Right lung (tissue), 5 donors: ENCODE measurements around the gene USP36. TPM values are rescaled to one million over a fixed set of nuclear protein-coding genes. Genes with fewer than 3 reads are reported as not detected.
"Not testable (repeated sequence)": the region's sequence is repeated elsewhere in the genome, so short reads cannot be mapped to it uniquely, and the experiment has no call there.

Source experiments
- DNase-seq, 2 donors: peaks; one replicate each; pipeline ENCODE4 v3.0.0-alpha.2; 2013
- polyA plus RNA-seq, 5 donors: library from polyadenylated mRNA; unstranded; fragments of 120-200 nt; gene quantifications; one replicate each; pipeline versions ENCODE4 v1.2.1 to v1.2.3, GENCODE V29; 2013; ENCODE audit warnings: inconsistent platforms in 1 of 5, low replicate concordance in 1 of 5; ENCODE audit not compliant: insufficient read length in 5 of 5, insufficient read depth in 1 of 5

Gene USP36
- polyA plus RNA-seq, 5 donors, result 32.6 to 55.3 (median 43.6) TPM

- DNase-seq, result no peak
These were observed 68.7 kb downstream of the USP36 start for GRCh38 chr17:78771758-78772382.

DNA sequence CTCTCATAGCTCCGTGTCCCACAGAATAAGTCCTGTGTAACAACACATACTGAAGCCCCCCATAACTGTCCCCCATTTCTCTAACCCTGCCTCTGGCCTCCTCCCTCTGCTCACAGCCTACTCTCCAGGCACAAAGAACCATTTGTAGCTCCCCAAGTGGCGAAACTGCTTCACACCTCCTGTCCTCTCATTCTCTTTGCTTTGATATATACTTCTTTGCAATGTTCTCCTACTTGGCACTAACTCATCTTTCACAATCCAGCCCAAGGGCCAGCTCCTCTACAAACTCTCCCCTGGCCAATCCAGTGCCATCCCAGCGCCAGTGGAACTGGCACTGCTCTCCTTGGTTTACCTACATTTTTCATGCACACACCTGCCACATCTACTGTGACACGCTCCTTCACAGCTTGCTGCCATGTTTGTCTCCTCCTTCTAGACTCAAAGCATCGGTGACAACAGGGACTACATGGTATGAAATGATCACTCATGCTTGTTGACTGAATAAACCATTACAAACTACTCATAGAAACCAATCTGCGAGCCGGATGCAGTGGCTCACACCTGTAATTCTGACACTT lies 71.3 kb downstream of the USP36 start:
- DNase-seq, result no peak

DNA sequence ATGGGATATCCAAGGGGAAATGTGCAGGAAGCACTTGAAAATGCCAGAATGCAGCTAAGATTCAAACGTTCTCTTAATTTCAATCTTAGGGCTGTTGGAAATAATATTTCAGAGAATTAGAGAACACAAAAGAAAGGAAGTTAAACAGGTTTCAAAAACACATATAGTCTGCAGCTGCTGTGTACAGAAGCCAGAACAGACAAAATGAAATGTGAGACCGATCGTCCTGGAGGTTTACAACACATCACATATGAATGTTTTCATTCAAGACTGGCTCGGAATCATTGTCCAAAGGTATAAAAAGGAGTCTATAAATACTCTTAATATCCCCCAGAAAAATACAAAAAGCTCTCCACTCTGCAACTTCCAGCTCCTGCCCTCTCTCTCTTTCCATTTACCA lies 72.8 kb downstream of the USP36 start:
- no peak for DNase-seq

DNA sequence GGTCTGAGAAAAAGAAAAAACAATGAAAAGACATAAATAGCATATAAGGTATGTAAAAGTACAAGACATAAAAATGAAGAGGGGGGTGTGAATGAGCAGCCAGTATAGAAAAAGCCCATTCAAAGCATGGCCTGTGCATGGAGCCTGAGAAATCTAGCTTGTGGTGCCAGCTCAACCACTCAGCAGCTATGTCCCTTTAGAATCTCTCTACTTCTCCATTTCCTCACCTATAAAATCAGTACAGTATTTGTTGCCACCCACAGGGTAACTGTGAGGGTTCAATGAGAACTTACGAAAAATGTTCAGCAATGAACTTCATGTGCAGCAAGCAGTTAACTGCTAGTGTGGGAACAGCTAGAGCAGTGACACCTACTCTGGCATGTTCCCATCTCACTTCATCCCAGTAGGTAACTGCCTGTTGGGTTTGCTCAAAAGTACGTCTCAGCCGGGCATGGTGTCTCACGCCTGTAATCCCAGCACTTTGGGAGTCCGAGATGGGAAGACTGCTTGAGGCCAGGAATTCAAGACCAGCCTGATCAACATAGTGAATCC lies 73.8 kb downstream of the USP36 start:
- no peak for DNase-seq

GRCh38 chr17:78766225-78766624 lies 74.4 kb downstream of the USP36 start:
- DNase-seq, result no peak

- DNase-seq, result no peak
These were observed 74.8 kb downstream of the USP36 start for GRCh38 chr17:78765821-78766220.

GRCh38 chr17:78764871-78765270 lies 75.7 kb downstream of the USP36 start:
- DNase-seq, result no peak

- DNase-seq, result no peak
These were observed 77.1 kb downstream of the USP36 start for GRCh38 chr17:78763561-78763960.

- DNase-seq, result no peak
These were observed 78.7 kb downstream of the USP36 start for GRCh38 chr17:78761789-78762406.

DNA sequence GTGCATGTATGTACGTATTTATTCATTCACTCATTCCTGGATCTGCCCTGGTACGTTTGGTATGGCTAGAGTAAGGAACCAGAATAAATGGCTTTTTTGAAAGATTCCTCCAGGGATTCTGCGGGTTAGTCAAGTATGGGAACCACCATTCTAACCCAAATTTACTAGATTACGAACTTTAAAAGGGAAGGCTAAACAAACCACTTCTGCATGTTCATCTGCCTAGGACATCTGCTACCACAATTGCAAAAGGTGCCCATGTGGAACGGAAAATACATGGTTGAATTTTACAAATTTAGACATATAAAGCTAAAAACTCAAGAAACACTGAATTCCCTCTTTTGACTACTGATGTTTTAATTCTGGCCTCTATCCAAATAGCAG lies 80.7 kb downstream of the USP36 start:
- DNase-seq, result no peak

GRCh38 chr17:78759203-78759968 lies 81.2 kb downstream of the USP36 start:
- DNase-seq, result peak; percentile 79 to 82

- no peak for DNase-seq
These were observed 87.0 kb downstream of the USP36 start for GRCh38 chr17:78753316-78754250.

DNA sequence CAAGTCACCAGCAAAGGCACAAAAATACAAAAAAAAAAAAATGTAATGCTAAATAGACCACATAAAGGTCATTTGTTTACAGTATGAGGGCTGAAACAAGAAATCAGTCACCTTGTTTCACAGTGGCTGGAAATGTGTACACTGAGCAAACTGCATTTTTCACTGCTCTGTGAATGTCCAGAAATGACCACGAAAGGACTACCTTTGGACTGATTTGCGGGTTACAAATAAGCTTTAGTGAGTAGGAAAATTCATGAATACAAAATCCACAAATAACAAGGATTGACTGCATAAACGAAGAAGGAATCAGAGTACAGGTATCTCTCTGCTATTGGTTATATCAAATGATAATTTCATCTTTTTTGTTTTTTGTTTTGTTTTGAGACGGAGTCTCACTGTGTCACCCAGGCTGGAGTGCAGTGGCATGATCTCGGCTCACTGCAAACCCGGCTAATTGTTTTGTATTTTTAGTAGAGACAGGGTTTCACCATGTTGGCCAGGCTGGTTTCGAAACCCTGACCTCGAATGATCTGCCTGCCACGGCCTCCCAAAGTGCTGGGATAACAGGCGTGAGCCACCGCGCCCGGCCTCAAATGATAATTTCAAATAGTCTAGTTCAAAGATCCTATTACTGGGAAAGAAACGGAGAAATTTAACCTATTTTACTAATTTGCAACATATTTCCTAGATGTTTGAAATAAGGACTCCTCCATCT lies 89.0 kb downstream of the USP36 start:
- no peak for DNase-seq

GRCh38 chr17:78751000-78751399 lies 89.6 kb downstream of the USP36 start:
- not testable (repeated sequence) for DNase-seq

DNA sequence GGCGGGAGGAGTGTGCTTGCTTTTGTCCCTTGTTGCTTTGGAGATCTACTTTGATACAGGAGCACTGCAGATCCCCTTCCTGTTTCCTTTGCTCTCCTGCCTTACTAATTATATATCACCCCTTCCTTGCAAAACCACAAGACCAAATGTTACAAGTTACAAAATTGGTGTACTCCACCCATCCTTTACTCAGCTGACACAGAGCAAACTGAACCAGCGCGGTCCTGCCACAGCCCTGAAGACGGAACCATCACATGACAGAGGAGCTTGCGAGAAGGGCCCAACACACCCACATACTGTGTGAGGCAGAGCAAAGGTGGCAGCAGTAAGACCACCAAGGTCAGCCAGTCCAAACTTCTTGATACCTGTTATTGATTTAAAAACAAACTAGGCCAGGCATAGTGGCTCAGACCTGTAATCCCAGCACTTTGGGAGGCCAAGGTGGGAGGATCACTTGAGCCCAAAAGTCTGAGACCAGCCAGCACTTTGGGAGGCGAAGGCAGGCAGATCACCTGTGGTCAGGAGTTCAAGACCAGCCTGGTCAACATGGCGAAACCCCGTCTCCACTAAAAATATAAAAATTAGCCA lies 91.8 kb downstream of the USP36 start:
- DNase-seq, result no peak

DNA sequence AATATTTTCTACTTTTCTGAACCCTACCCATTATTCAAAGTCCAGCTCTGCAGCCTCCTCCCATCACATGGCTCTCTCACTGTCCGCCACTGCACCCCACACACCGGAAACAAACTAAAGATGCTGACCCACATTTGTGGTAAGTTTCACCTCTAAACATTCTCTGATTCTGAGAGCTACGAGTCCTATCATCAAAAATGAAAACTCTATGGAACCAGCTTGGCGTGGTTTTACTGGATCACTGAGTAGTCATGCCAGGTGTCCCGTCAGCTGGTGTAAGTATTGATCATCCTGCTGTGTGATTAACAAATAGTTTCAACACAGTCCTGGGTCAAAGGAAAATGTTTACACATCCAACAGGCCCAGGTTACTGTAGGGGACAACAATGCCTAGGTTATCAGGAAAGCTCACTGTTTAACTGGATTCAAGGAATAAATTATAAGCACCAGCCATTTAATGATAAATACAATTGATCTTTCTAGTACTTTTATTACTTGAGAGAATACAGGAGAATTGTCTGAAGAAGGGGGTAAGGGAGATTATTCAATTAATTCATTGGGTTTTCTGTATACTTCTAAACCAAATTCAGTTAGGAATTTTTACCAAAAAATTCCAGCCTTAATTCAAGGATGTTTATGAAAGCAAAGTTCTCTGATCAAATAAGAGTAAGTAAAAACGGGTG lies 92.4 kb downstream of the USP36 start:
- DNase-seq, result no peak

DNA sequence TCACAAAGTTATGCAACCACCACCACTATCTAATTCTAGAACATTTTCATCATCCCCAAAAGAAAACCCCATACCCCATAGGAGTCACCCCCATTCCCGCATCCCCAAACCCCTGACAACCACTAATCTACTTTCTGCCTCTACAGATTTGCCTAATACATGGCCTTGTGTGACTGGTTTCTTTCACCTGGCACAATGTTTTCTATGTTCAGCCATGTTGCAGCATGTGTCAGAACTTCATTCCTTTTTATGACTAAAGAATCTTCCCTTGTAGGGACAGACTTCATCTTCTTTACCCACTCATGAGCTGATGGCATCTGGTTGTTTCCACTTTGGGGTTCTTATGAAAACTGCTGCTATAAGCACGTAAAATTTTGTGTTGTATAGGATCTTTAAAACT lies 93.1 kb downstream of the USP36 start:
- no peak for DNase-seq

GRCh38 chr17:78746949-78747269 lies 93.7 kb downstream of the USP36 start:
- DNase-seq, result no peak

- no peak for DNase-seq
These were observed 94.2 kb downstream of the USP36 start for GRCh38 chr17:78746263-78746948.
